A172 (cell line): ENCODE data around the gene CCDC178. TPM values are rescaled to one million over a fixed set of nuclear protein-coding genes. Genes with fewer than 3 reads are reported as not detected.
"Not testable (repeated sequence)": the region's sequence is repeated elsewhere in the genome, so short reads cannot be mapped to it uniquely, and the experiment has no call there.

Experiments
- DNase-seq: peaks from one replicate; pipeline ENCODE4 v3.0.0-alpha.2; 2015; ENCODE audit warnings: low spot score
- total RNA-seq: library from RNA; depleted of rRNA; stranded (reverse); fragments of >200 nt; shearing (Covaris generic); gene quantifications from 2 replicates; pipeline ENCODE4 v1.2.3, GENCODE V29; 2014; rRNA removed

Gene CCDC178, protein sequence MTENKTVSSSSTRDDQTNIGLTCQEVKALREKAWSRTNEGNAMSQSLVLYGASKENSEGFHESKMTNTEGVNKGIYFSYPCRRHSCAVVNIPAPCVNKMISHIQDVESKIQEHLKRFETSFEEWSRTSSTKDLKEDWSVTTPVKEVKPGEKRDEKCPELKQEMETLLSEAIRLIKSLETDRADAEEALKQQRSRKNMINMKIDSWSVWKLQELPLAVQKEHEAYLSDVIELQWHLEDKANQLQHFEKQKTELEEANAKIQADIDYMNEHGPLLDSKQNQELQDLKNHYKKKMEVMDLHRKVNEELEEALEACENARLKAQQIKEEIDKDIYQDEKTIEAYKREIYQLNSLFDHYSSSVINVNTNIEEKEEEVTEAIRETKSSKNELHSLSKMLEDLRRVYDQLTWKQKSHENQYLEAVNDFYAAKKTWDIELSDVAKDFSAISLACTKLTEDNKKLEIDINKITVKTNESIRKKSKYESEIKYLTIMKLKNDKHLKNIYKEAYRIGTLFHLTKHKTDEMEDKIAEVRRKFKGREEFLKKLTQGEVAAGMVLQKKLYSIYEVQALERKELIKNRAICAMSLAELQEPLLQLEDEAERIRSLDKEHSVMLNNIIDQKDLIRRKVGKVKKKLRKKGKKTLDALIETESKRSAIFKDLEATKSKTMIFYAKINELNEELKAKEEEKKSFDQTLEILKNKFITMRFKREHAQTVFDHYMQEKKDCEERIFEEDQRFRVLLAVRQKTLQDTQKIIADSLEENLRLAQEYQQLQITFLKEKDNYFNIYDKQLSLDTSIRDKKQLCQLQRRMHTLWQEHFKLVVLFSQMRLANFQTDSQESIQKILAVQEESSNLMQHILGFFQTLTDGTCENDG
- total RNA-seq = not detected in 2 replicates

DNA sequence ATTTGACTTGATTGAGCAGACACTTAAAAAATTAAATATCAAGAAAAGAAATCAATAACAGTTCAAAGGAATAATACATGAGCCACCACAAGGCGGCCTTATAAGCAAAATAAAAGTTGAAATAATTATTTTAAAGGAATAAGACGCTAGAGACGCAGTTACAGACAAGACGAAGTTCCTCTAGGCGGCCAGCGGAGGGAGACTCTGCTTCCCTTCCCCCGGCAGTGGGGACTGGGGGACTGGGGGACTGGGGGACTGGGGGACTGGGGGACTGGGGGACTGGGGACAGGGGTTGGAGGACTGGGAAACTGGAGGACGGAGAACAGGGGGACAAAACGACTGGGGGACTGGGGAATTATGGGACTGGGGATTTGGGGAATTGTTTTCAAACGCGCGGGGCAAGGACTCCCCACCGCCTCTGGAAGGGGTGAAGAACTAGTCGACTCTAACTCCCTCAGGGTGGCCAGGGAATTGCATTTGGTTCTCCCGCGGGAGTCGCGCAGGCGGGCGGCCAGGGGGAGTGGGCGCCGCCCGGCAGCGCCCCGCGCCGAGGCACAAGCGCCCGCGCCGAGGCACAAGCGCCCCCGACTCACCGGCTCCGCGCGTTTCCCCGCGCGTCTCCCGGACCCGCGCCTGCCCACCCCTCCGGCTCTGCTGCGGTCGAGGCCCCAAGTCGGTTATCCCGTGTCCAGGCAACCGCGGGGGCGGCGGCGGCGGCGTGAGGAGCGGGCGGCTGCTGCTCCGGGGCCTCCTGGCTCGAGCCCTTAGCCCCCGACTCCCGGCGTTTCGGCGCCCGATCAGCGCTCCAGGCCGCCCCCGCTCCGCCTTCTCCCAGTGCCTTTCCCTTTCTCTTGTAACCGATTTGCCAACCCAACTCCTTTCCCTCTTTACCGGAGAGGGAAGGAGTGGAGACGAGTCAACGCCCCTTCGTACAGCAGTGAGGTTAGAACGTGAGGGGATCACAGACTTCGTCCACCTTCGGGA is at the start of gene CCDC178:
Gene CCDC178 (minus strand): TSS at position 662 of the 984 bp plus-strand sequence. CDS start 28,633 bp downstream, outside the sequence.
- no peak for DNase-seq

DNA sequence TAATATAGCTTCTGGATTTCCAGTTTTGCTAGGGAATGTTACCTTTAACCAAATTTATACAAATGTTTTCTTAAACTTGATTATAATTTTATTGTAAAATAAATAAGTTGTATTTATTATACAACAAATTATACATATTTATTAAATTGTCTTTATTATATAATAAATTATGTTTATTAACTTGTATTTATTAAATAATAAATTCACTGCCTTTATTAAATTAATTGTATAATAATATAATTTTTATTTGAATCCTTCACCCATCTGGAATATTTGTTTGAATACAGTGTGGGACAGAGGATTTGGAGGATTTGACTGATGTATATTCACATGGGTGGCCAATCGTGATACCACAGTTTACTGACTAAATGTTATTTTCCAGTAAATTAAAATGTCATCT is 43.4 kb upstream of the CCDC178 start:
- DNase-seq = no peak

- no peak for DNase-seq
These were observed 32.0 kb upstream of the CCDC178 start for GRCh38 chr18:33472509-33472908.

GRCh38 chr18:33470216-33470615 is 29.7 kb upstream of the CCDC178 start:
- DNase-seq = no peak

DNA sequence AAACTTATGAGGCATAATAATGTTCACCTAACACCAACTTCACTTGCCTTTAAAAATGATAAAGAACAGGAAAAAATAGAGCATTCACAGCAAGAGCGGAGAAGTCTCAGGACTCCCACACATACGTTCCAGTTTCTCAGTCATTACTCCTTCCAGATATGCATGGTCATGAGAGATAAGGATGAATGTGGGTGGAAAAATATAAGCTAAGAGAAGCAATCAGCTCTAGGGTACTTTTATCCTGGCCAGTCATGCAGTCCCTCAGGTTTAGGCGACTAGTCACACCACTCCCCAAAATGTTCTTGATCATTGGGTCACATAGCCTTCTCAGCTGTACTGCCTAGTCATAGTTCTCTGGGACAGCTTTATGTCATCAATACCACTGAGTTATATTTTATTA is 29.2 kb upstream of the CCDC178 start:
- no peak for DNase-seq

- no peak for DNase-seq
These were observed 27.0 kb upstream of the CCDC178 start for GRCh38 chr18:33467531-33467930.

- DNase-seq = no peak
These were observed 26.3 kb upstream of the CCDC178 start for GRCh38 chr18:33466822-33467221.

GRCh38 chr18:33460681-33461080 is 20.2 kb upstream of the CCDC178 start:
- no peak for DNase-seq

- no peak for DNase-seq
These were observed 19.1 kb upstream of the CCDC178 start for GRCh38 chr18:33459612-33460011.

- no peak for DNase-seq
These were observed 6.1 kb upstream of the CCDC178 start for GRCh38 chr18:33446604-33447003.

- DNase-seq = no peak
These were observed 4.2 kb upstream of the CCDC178 start for GRCh38 chr18:33444709-33445108.

- no peak for DNase-seq
These were observed 7.7 kb downstream of the CCDC178 start for GRCh38 chr18:33432857-33433256.

DNA sequence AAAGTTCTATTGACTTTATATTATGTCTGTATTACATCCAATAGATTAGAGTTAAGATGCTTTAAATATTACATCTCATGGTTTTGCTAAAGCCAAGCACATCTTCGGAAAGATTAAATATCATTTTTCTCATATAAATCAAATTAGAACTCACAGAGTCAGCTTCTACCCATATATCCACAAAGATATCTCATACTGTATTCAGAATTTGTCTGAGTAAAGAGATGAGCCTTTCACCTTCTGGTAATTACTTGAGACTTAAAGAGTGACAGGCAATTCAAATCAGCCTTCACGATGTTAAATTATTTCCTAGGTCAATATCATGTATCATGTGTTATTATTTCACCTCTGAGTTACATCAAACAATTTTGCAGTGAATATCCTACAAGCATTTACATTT is 13.0 kb downstream of the CCDC178 start:
- DNase-seq = no peak

DNA sequence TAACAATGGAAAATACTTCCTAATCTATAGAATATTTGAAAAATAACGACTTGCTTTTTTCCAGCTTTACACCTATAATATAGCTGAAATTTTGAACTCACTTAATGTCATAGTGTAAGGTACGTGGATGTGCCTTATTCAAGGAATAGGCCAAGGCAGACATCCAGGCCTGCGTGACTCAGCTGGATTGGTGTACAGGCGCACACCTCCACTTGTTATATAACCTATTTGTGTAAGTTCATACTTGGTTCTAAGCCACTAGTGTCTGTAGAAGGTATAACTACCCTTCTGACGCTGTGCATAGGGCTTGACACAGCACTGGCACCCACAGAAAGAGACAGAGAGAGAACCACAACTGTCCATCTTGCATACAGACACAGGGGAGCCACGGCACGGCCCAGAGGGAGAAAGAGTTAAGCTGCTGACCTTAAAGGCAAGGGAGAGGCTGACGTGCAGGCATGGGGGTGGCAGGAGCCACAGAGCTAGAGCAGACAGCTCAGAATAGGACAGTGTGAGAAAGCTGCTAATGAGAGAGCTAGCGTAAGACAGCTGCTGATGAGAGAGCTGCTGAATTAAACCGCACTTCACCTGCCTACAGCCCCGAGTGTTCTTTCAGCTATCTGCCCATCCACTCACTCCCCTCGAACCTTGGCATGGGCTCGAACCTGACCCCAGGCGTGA is 16.1 kb downstream of the CCDC178 start:
- DNase-seq = no peak

GRCh38 chr18:33421225-33421624 is 19.3 kb downstream of the CCDC178 start:
- no peak for DNase-seq

GRCh38 chr18:33404244-33404873 is 36.2 kb downstream of the CCDC178 start:
- no peak for DNase-seq

DNA sequence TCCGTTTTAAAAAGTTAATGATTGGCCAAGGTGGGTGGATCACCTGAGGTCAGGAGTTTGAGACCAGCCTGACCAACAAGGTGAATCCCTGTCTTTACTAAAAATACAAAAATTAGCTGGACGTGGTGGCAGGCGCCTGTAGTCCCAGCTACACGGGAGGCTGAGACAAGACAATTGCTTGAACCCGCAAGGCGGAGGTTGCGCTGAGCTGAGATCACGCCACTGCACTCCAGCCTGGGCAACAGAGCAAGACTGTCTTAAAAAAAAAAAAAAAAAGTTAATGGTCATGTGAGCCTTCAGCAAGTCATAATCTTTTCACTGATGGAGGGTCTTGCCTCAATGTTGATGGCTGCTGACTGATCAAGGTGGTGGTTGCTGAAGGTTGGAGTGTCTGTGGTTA is 41.6 kb downstream of the CCDC178 start:
- not testable (repeated sequence) for DNase-seq

DNA sequence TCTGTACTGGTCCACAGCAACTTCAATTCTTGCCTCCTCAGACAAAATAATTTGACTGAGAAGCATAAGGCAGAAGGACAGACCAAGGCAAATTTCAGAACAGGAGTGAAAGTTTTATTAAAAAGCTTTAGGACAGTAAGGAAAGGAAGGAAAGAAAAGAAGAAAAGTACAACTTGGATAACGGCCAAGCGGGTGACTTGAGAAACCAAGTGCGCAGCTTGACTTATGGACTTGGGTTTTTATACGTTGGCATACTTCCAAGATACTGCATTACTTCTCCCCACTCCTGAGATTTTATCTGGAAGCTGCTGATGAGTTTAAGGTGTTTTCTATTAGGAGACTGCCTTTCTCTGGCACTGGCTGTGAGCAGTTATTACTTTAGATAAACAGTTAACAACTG is 64.7 kb downstream of the CCDC178 start:
- DNase-seq = no peak

DNA sequence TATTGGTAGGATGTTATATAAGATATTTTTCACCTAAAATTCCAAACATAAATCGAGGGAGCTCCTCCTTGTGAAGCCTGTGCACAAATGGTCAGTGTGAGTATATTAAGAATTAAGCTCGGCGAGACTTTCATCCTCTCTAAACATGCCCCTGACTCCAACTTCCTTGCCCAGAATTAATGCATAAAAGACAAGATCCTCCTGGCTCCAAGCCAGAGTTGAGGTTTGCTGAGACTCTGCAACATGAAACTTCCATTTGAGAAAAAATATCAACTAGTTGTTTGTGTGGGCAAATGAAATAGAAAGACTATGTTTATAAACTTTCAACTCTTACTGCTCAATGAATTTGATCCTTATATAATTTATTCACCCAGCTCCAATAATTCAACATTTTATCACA is 68.1 kb downstream of the CCDC178 start:
- no peak for DNase-seq

DNA sequence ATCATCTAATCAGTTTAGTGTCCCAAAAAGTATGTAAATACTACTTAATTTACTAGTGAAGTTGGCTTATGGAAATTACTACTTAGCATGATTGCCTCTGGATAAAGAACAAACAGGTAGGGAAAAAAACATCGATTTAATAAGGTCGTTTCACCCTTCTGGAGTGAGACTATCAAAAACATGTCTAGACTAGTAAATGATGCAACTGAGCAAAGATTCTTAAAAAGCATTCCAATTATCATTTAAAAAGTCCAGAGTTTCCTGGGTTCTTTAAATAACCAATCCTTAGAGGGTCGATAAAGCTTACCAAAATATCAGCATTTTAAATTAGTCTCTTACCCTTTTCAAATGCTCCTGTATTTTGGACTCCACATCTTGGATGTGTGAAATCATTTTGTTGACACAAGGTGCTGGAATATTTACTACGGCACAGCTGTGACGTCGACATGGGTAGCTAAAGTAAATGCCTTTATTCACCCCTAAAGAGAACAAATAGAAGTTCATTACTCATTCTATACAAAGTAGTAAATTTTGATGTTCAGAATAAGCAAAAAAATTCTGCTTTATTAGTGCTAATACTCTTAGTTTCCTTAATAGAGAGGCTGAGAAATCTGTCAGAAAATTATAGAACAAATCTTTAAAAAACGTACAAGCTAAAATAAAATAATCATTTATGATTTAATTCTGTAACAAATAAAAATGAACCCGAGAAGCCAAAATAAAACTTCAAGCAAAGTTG is 70.6 kb downstream of the CCDC178 start:
- no peak for DNase-seq
